MG63 (cell line): ENCODE results near the gene MAJIN. TPM values are rescaled to one million over a fixed set of nuclear protein-coding genes. Genes with fewer than 3 reads are reported as not detected.

Experiments
- DNase-seq: peaks from one replicate; pipeline ENCODE4 v3.0.0-alpha.2; 2020
- H3K27me3 ChIP-seq: fragments of 250-450 bp; sonication (Bioruptor Pico); 2 replicates; pipeline ENCODE4 v1.5.1; 2020; ENCODE audit warnings: mild to moderate bottlenecking, moderate library complexity
- H3K36me3 ChIP-seq: fragments of 250-450 bp; sonication (Bioruptor Pico); 2 replicates; pipeline ENCODE4 v1.5.1; 2020; ENCODE audit warnings: mild to moderate bottlenecking, moderate library complexity
- H3K4me3 ChIP-seq: fragments of 250-450 bp; sonication (Bioruptor Pico); 2 replicates; pipeline ENCODE4 v1.5.1; 2020; ENCODE audit warnings: mild to moderate bottlenecking, moderate library complexity
- H3K9me3 ChIP-seq: fragments of 250-450 bp; sonication (Bioruptor Pico); 2 replicates; pipeline ENCODE4 v1.5.1; 2020; ENCODE audit warnings: mild to moderate bottlenecking, moderate library complexity
- total RNA-seq: library from RNA; depleted of rRNA; stranded (reverse); fragments of >200 nt; shearing (Covaris generic); gene quantifications from 2 replicates; pipeline ENCODE4 v1.2.3, GENCODE V29; 2014; ENCODE audit warnings: low replicate concordance

Gene MAJIN
- total RNA-seq, 1 experiment from 2014 or later = not detected

DNA sequence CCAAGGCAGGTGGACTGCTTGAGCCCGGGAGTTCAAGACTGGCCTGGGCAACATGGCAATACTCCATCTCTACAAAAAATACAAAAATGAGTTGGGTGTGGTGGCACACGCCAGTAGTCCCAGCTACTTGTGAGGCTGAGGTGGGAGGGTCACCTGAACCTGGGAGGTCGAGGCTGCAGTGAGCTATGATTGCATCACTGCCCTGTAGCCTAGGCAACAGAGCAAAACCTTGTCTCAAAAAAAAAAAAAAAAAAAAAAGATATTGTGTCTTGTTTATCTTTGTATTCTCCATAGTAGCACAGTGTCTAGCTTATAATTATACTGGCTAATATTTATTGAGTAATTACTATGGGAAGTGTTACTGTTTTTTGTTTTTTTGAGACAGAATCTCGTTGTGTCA lies 20.4 kb downstream of the MAJIN start:
- no peak for DNase-seq
- H3K4me3 ChIP-seq = no peak overlapping the region
- H3K27me3 ChIP-seq = peaks cover 21% of the 10 kb centered on the region; the same call in 1 of the 2 replicates
- no peaks in the 10 kb centered on the region for H3K9me3 ChIP-seq
- H3K36me3 ChIP-seq = no peaks in the 10 kb centered on the region

DNA sequence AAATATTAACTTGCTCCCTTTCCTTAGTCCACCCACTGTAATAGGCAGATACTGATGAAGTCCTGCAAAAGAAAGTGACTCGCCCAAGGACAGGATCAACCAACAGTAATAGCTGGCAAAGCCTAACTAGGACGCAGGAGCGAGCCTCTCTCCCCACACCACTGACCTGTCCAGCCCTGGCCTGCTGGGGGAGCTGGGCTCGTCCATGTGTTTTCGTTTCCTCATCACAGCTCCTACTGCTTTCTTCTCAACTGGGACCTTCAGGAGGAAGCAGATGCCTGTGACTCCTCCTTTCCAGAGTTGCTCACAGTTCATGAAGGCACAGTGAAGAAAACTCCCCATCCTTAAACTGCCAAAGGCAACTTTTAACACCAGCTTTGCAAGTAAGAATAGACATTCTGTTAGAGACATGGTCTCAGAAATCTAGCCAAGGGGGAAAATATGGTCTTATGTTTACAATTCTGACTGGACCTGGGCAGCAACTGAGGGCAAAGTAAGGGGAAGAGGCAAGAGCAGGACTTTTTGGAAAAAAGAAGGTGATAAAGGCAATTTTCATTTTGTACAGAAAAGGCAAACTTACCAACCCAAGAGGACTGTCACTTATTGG lies 24.6 kb downstream of the MAJIN start:
- Histone ChIP-seq H3K36me3 (no peaks in the 10 kb centered on the region), H3K27me3 (no peaks in the 10 kb centered on the region), H3K9me3 (no peaks in the 10 kb centered on the region), H3K4me3 (no peak overlapping the region)
- DNase-seq = peak; percentile 38

DNA sequence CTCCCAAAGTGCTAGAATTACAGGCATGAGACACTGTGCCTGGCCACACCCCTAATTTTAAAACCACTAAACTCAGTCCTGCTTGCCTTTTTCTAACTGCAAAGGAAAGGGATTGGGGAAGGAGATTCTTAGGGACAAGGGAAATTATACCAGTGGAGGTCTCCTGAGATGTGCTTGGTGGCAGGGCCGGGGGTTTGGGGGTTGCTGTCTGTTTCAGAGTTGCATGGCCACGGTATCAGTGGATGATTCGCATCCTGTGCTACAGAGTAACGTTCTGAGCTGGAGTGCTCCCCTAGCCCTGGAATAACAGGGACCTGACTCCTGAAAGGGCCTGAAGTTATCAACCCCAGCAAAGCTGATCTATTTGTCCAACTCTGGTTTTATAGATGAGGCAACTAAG lies 35.4 kb downstream of the MAJIN start:
- DNase-seq = no peak
- H3K36me3 ChIP-seq = peaks cover 4% of the 10 kb centered on the region; the same call in 1 of the 2 replicates
- no peak overlapping the region for H3K4me3 ChIP-seq
- H3K9me3 ChIP-seq = no peaks in the 10 kb centered on the region
- no peaks in the 10 kb centered on the region for H3K27me3 ChIP-seq

DNA sequence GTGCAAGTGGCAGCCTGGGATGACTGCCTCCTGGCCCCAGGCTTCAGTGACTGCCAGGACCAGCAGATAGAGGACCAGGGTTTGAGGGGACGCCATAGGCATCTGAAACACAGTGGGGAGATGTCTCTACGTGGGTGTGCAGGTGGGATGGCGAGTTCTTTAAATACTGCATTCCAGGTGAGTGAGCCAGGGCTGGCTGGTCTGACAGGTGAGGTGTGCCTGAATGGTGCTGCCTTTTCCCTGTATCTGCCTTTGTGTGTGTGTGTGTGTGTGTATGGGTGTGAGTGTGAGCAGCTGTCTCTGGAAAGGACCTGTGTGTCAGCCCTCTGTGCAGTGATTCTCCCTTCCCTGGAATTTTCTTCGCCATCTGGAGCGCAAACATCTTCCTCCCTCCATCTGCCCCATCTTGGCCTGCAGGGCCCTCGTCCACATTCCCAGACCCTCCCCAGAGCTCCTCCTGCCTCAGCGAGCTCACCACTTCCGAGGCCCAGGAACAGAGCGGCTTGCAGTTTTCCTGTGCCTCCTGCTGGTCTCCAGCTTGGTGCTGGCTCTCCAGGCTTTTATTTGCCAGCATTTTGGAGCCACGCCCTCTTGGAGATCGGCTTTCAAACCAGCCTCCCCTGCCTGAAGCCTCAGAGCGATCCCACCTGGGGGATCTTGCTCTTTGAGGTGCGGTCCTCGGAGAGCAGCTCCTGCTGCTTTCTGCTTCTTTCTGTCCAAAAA lies 36.4 kb downstream of the MAJIN start, which contains the start of gene GPHA2:
Gene GPHA2 (minus strand): TSS at position 535 of the 723 bp plus-strand sequence. CDS start 433 bp downstream, at position 102.
- peaks cover 4% of the 10 kb centered on the region for H3K36me3 ChIP-seq
- H3K9me3 ChIP-seq = no peaks in the 10 kb centered on the region
- H3K4me3 ChIP-seq = no peak within 1 kb of the TSS
- no peak for DNase-seq
- H3K27me3 ChIP-seq = no peaks in the 10 kb centered on the region

DNA sequence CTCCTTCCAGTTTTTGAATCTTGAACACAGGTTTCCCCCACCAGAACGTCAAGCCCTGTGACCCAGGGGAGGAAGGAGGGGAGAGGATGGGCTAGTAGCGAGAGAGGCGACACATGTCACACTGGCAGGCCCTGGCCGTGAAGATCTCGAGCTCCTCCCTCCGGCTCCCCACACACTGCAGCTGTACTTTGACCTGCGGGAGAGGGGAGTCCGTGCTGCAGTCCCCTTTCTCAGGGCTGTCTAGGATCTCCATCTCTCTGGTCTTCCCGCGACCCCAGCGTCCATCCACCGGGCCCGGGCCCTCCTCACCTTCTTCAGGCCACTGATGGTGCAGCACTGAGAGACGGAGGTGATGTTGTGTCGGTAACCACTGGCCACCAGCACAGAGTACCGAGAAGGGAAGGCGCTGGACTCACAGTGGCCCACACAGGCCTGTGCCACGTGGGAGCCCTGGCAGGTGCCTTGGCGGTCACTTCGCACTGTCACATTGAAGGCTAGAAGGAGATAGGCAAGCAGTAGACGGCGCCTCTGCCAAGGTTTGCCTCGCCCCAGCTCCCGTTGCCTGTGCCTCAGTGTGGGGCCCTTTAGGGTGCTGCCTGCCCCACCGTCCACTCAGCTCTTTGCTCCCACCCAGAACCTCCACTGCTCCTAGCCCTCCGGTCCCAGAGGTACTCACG lies 37.1 kb downstream of the MAJIN start:
- Histone ChIP-seq H3K36me3 (peaks cover 4% of the 10 kb centered on the region), H3K4me3 (no peak overlapping the region), H3K9me3 (no peaks in the 10 kb centered on the region), H3K27me3 (no peaks in the 10 kb centered on the region)
- no peak for DNase-seq

DNA sequence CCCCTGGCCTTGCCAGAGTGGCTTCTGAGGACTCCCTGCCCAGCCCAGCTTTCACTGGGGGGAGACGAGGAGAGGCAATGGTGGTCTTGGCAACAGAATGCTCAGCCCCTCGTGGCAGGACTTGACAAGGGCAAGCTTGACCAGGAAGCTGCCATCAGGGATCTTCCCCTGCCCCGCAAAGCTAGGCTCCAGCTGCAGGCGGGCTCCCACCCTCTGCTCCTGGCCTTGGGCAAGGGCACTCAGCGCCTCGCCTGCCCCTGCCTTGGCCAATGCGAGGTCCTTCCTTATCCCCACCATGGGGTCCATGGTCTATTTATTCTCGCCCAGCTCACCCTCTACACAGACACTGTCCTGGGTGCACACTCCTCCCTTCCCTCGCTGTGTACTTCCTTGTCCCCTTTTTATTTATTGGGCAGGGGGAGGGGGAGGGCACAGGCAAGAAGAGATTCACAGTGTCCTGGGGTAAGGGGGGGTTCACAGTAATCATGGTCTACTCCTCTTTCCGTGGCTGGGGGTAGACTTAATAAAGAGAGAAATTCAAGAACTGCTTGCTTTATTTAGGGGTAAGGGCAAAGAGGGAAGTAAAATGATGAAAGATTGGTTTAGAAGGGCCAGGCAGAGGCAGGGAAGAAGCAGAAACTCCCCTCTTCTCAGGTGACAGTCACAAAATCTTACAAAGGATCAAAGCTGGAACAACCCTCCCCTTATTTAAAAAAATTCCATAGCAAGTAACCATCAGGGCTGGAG lies 37.8 kb downstream of the MAJIN start:
- H3K4me3 ChIP-seq = no peak overlapping the region
- no peak for DNase-seq
- H3K27me3 ChIP-seq = no peaks in the 10 kb centered on the region
- peaks cover 4% of the 10 kb centered on the region for H3K36me3 ChIP-seq
- no peaks in the 10 kb centered on the region for H3K9me3 ChIP-seq

DNA sequence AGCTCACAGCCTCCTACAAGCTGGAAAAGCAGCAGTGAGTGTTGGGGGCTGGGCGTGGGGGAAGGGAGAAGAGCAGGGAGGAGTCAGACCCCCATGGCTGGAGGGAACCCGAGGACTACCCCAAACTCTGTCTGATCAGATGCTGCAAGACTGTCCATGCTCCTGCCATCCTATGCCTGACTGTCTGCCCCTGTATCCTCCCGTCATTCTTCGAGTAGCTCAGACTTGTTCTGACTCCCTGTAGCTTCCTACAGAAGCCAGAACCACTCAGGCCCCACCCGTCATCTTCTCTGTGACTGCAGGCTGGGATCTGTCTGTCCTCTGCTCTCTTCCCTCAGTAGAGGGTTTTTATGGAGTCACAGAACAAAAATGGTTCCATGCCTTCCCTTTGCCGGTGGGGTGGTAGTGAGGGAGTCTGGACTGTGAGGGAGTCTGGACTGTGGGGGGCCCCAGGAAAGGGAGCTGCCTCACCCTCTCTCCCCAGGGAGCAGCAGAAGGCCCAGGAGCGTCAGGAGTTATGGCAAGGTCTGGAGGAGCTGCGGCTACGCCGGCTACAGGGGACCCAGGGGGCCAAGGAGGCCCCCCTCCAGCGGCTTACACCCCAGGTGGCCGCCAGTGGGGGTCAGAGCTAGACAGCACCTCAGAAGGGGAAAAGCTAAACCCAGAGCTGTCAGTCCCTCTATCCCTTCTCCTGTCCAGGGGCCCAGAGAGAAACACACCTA lies 38.5 kb downstream of the MAJIN start:
- peaks cover 4% of the 10 kb centered on the region for H3K36me3 ChIP-seq
- no peaks in the 10 kb centered on the region for H3K9me3 ChIP-seq
- no peak overlapping the region for H3K4me3 ChIP-seq
- H3K27me3 ChIP-seq = no peaks in the 10 kb centered on the region
- DNase-seq = no peak

DNA sequence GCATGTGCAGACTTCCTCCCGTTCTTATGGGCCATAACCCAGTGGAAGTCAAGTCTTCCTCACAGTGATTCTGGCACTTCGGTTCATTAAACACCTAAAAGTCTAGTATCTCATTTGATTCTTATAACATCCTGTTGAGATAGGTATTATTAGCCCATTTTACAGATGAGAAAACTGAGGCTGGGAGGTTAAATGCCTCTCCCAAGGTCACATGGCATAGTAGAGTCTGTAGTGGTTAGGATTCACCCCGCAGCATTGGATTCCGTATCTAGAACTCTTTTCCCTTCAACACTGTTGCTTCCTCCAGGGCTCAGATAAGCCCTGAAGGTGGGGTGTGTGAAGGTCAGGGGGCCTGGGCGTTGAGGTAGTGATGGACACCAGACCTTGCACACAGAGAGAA lies 39.6 kb downstream of the MAJIN start:
- no peak for DNase-seq
- H3K9me3 ChIP-seq = no peaks in the 10 kb centered on the region
- H3K4me3 ChIP-seq = no peak overlapping the region
- peaks cover 6% of the 10 kb centered on the region for H3K36me3 ChIP-seq
- H3K27me3 ChIP-seq = no peaks in the 10 kb centered on the region

DNA sequence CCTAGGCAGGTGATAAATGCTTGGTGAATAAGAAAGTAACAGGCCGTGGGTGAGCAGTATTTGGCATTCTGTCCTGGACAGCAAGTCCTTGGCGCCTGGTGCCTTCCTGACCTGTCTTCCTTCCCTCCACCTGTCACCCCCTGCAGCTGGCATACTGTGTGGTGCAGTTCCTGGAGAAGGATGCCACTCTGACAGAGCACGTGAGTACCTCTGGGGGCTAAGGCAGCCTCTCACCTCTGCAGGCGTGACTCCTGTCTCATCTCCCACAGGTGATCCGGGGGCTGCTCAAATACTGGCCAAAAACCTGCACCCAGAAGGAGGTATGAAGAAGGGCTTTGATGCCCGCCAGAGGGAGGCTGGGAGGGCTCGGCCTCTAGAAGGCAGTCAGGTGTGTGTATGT lies 40.6 kb downstream of the MAJIN start:
- Histone ChIP-seq H3K36me3 (peaks cover 6% of the 10 kb centered on the region), H3K27me3 (no peaks in the 10 kb centered on the region), H3K9me3 (no peaks in the 10 kb centered on the region), H3K4me3 (no peak overlapping the region)
- no peak for DNase-seq

DNA sequence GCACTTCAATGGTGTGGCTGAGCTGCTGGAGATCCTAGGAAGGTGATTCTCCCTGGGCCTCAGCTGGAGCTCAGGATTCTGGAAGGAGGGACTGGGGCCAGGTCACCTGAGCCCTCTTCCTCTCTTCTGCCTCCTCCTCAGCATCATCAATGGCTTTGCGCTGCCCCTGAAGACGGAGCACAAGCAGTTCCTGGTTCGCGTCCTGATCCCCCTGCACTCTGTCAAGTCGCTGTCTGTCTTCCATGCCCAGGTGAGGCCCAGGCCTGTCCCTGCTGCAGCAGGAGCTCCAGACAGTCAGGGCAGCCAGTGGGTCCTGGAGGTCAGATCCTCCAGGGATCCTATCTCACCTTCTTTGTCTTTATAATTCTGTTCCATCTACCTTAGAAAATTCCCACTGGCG lies 41.6 kb downstream of the MAJIN start:
- no peak overlapping the region for H3K4me3 ChIP-seq
- peaks cover 6% of the 10 kb centered on the region for H3K36me3 ChIP-seq
- H3K27me3 ChIP-seq = no peaks in the 10 kb centered on the region
- no peak for DNase-seq
- no peaks in the 10 kb centered on the region for H3K9me3 ChIP-seq

DNA sequence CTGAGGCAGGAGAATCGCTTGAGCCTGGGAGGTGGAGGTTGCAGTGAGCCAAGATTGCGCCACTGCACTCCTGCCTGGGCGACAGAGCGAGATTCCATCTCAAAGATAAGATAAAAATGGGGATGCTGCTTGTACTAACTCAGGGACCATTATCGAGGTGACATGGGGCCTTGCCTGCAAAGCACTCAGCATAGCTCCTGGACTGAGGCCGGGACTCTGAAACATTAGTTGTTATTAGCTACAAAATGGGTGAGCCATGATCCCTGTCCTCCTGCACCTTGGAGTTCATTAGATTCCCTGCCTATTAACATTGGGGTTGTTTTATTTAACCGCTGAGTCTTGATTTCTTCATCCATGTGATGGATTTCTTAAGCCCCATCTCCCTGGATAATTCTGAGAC lies 42.3 kb downstream of the MAJIN start:
- no peak for DNase-seq
- H3K27me3 ChIP-seq = no peaks in the 10 kb centered on the region
- H3K9me3 ChIP-seq = no peaks in the 10 kb centered on the region
- H3K4me3 ChIP-seq = no peak overlapping the region
- H3K36me3 ChIP-seq = peaks cover 6% of the 10 kb centered on the region

DNA sequence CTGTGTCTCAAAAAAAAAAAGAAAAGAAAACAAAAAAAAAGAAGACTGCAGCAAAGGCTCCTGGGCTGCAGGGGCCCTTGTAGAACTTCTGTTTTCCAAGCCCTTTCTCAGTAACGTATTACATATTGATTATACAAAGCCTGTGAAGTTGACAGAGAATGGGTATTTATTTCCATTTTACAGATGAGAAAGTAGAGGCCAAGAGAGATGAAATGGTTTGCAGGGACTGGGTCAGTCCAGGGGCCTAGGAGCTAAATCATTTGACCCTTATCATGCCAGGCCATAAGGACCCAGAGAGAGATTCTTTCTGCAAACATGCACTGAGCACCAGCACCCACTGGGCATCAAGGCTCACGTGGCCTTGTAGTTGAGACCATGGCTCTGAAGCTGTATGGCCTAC lies 43.0 kb downstream of the MAJIN start:
- H3K27me3 ChIP-seq = no peaks in the 10 kb centered on the region
- no peak for DNase-seq
- H3K36me3 ChIP-seq = peaks cover 6% of the 10 kb centered on the region
- H3K4me3 ChIP-seq = no peak overlapping the region
- no peaks in the 10 kb centered on the region for H3K9me3 ChIP-seq

DNA sequence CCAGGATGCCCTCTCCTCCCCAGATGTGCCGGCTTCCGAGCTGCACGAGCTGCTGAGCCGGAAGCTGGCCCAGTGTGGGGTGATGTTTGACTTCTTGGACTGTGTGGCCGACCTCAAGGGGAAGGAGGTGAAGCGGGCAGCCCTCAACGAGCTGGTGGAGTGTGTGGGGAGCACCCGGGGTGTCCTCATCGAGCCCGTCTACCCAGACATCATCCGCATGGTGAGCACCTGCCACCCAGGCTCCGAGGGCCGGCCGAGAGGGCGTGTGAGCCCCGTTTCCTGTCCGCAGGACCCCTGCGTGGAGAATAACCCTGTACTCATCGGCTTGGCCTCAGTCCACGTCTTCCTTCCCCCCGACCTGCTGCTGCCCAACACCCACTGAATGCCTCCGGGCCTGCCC lies 45.2 kb downstream of the MAJIN start:
- H3K36me3 ChIP-seq = peaks cover 2% of the 10 kb centered on the region
- no peak overlapping the region for H3K4me3 ChIP-seq
- no peak for DNase-seq
- H3K27me3 ChIP-seq = no peaks in the 10 kb centered on the region
- no peaks in the 10 kb centered on the region for H3K9me3 ChIP-seq

DNA sequence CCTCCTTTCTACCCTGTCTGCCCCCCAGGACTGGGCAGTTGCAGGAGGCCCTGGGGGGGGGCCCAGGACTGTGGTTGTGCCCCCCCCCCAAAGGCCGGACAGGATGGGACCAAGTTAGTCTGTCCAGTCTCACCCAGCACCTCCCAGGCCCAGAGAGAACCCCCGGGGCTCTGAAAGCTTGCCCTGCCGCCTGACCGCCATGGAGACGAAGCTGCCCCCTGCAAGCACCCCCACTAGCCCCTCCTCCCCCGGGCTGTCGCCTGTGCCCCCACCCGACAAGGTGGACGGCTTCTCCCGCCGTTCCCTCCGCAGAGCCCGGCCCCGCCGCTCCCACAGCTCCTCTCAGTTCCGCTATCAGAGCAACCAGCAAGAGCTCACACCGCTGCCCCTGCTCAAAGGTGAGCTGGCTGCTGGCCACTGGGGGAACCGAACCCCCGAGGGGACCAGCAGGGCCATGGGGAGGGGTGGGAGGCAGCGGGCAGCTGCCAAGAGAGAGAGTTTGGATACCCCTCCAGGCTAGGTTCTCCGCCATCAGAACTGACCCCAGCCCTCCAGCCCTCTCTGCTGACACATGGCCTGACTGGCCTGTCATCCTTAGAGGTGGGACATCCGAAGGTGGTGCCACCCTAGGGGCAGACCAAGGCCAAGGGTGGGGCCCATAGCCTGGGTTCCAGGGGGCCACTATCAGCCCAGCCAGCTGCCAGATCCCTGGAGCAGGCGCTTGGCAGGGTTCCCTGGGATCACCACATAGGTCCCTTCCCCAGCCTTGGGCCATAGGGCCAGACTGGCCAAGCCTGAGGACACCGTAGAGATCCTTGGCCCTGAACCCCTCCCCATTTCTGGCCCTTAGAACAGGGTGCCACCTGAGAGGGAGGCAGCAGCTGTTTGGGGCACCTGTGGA lies 46.1 kb downstream of the MAJIN start:
- Histone ChIP-seq H3K36me3 (peaks cover 2% of the 10 kb centered on the region), H3K9me3 (no peaks in the 10 kb centered on the region)
- no peak for DNase-seq

DNA sequence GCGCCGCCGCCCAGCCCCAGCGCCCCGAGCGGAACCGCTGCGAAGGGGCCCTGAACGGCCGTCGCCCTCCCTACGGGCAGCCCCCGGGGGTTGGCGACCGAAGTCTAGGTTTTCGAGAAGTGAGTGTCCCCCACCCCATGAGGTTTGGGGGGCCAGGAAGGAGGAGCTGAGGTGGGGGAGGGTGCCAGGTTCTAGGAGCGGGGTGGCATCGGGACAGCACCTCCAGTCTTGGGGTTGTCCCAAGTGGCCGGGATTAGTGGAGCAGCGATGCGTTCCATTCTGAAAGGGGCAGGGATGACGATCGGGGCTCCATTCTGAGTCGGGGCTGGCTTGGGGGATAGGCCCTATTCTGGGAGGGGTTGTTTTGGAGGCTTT lies 47.0 kb downstream of the MAJIN start:
- Histone ChIP-seq H3K4me3 (peak overlapping the region; percentile 71), H3K9me3 (no peaks in the 10 kb centered on the region), H3K36me3 (peaks cover 2% of the 10 kb centered on the region), H3K27me3 (no peaks in the 10 kb centered on the region)
- DNase-seq = no peak

More for the DNA sequence above, 46.1 kb downstream of the MAJIN start:
- H3K27me3 ChIP-seq = no peaks in the 10 kb centered on the region
- H3K4me3 ChIP-seq = peak overlapping the region; percentile 71
